Measurements from ENCODE around the gene RBMS2. TPM values are rescaled to one million over a fixed set of nuclear protein-coding genes. Genes with fewer than 3 reads are reported as not detected.
A peak's percentile ranks its signal among the peaks of the same experiment; 100 is the strongest.

The RBMS2 gene
- polyA plus RNA-seq, 1 of the 3 experiments (the other 2 are of a cell fraction): 8.9 TPM

- Histone ChIP-seq H3F3A (replicated peaks; ENCODE audit: insufficient read depth) (peaks cover 45% of the 10 kb centered on the region), H3K4me3 (ENCODE audit: low read depth in 2 of 2, low read length in 1 of 2) (peak overlapping the region in 1 of 2 experiments; percentile 2; a peak in 1 of 4 replicates), H4K20me1 (ENCODE audit: insufficient read depth) (no peaks in the 10 kb centered on the region), H3K27me3 (ENCODE audit: insufficient read depth) (no peaks in the 10 kb centered on the region), H3K79me2 (ENCODE audit: insufficient read depth) (no peaks in the 10 kb centered on the region), H3K4me2 (no peak overlapping the region), H3K4me1 (ENCODE audit: control insufficient read depth in 1 of 2, insufficient read depth in 2 of 2, low read depth in 1 of 2, low read length in 1 of 2) (peaks cover 0 to 6% of the 10 kb centered on the region in 2 experiments; a peak in 1 of 4 replicates), H3K9me2 (no peaks in the 10 kb centered on the region), H3K9ac (no peak overlapping the region), H2AFZ (ENCODE audit: low read depth) (no peak overlapping the region), H3K27ac (ENCODE audit: low read depth in 2 of 2, low read length in 1 of 2) (peak overlapping the region; percentile 35 to 64; a peak in 3 of 4 replicates), H3K9me3 (no peaks in the 10 kb centered on the region), H3K36me3 (replicated peaks in 1 of 2; ENCODE audit: control insufficient read depth in 1 of 2, insufficient read depth in 2 of 2, low read length in 1 of 2) (peaks cover 9 to 35% of the 10 kb centered on the region in 2 experiments)
- ChIA-PET POLR2A (no interaction called here), CTCF (interaction anchor here (0.6 to 6.1 kb wide), 25 partner anchors 8 to 118 kb away, joined by 3 to 40 read pairs (median 3); no protein-coding TSS in a partner anchor)
- no peak for TF ChIP-seq EP300 (IDR thresholded peaks at IDR 0.05; ENCODE audit: borderline replicate concordance in 1 of 2, low read depth in 1 of 2, low read length in 1 of 2)
- TF ChIP-seq CTCF (IDR thresholded peaks at IDR 0.05): peak; percentile 89
- peak; percentile 61 for TF ChIP-seq SMC3 (IDR thresholded peaks at IDR 0.05; ENCODE audit: low read depth, low read length)
- no peak for TF ChIP-seq RFX5 (IDR thresholded peaks at IDR 0.05; ENCODE audit: low read length)
- peak; percentile 77 for TF ChIP-seq PBX3 (IDR thresholded peaks at IDR 0.05)
- no peak for TF ChIP-seq USF2 (IDR thresholded peaks at IDR 0.05; ENCODE audit: borderline replicate concordance, low read depth, low read length)
- peak; percentile 72 for TF ChIP-seq RAD21 (IDR thresholded peaks at IDR 0.05; ENCODE audit: low read length)
- 53% methylated on average over 8 of the region's 8 CpGs for WGBS (ENCODE audit: low lambda C conversion rate)
- peak; percentile 76 for DNase-seq
Measured at GRCh38 chr12:56593909-56594621, 72.4 kb downstream of the RBMS2 start.

GRCh38 chr12:56596815-56597214, 75.2 kb downstream of the RBMS2 start:
- H3K27me3 ChIP-seq (ENCODE audit: insufficient read depth): no peaks in the 10 kb centered on the region
- no peak for DNase-seq
- peaks cover 12 to 62% of the 10 kb centered on the region in 2 experiments for H3K36me3 ChIP-seq (replicated peaks in 1 of 2; ENCODE audit: control insufficient read depth in 1 of 2, insufficient read depth in 2 of 2, low read length in 1 of 2)
- WGBS (ENCODE audit: low lambda C conversion rate): 89% methylated on average over 3 of the region's 3 CpGs
- no peak overlapping the region for H2AFZ ChIP-seq (ENCODE audit: low read depth)
- CTCF ChIA-PET: interaction anchor here (1.1 to 6.1 kb wide), 5 partner anchors 15 to 1036 kb away, joined by 3 to 40 read pairs (median 4); no protein-coding TSS in a partner anchor
- H3K9me2 ChIP-seq: no peaks in the 10 kb centered on the region
- TF ChIP-seq NFIC (IDR thresholded peaks at IDR 0.05; ENCODE audit: borderline replicate concordance) (no peak), GABPA (IDR thresholded peaks at IDR 0.05; ENCODE audit: low read depth) (no peak), TEAD4 (IDR thresholded peaks at IDR 0.05; ENCODE audit: borderline replicate concordance, insufficient read depth) (no peak), FOXJ3 (CRISPR knock-in tag; IDR thresholded peaks at IDR 0.05) (no peak), TAF1 (IDR thresholded peaks at IDR 0.05; ENCODE audit: borderline replicate concordance, low read depth, low read length) (no peak), YY1 (IDR thresholded peaks at IDR 0.05; ENCODE audit: low read depth) (no peak), REST (IDR thresholded peaks at IDR 0.05; ENCODE audit: low read depth, low read length) (no peak)
- no peaks in the 10 kb centered on the region for H3K79me2 ChIP-seq (ENCODE audit: insufficient read depth)
- peaks cover 47% of the 10 kb centered on the region for H3F3A ChIP-seq (replicated peaks; ENCODE audit: insufficient read depth)
- POLR2A ChIA-PET: no interaction called here
- H3K4me3 ChIP-seq (ENCODE audit: low read depth in 2 of 2, low read length in 1 of 2): no peak overlapping the region
- no peak overlapping the region for H3K27ac ChIP-seq (ENCODE audit: low read depth in 2 of 2, low read length in 1 of 2)
- peaks cover 0 to 6% of the 10 kb centered on the region in 2 experiments; a peak in 1 of 4 replicates for H3K4me1 ChIP-seq (ENCODE audit: control insufficient read depth in 1 of 2, insufficient read depth in 2 of 2, low read depth in 1 of 2, low read length in 1 of 2)
- no peaks in the 10 kb centered on the region for H4K20me1 ChIP-seq (ENCODE audit: insufficient read depth)
- H3K4me2 ChIP-seq: no peak overlapping the region
- H3K9ac ChIP-seq: no peak overlapping the region
- H3K9me3 ChIP-seq: no peaks in the 10 kb centered on the region
